Heart left ventricle (tissue), 16 donors: ENCODE data around the gene BAG3. TPM values are rescaled to one million over a fixed set of nuclear protein-coding genes. Genes with fewer than 3 reads are reported as not detected.

Source experiments
- ATAC-seq, 4 donors: fragments of 200-7000 bp; cut with Tn5 transposase; one replicate each; pipeline ENCODE4 v1.9.1; 2020 to 2022; ENCODE audit warnings: moderate library complexity in 4 of 4, mild to moderate bottlenecking in 3 of 4, moderate number of reproducible peaks in 1 of 4
- DNase-seq, 5 donors: peaks; one replicate each; pipeline ENCODE4 v3.0.0-alpha.2; 2020
- H3K27ac ChIP-seq, 12 donors: fragments of 200-600 bp; sonication (generic) in 4 of 12; one replicate each; pipeline versions ENCODE4 v1.5.0 to v1.8.0; 2016 to 2022; ENCODE audit warnings: mild to moderate bottlenecking in 2 of 12
- H3K27me3 ChIP-seq, 9 donors: fragments of 200-600 bp; sonication (generic) in 2 of 9; one replicate each; pipeline versions ENCODE4 v1.5.1 to v1.8.0; 2016 to 2022; ENCODE audit warnings: mild to moderate bottlenecking in 3 of 9
- H3K36me3 ChIP-seq, 9 donors: fragments of 200-600 bp; sonication (generic) in 2 of 9; one replicate each; pipeline versions ENCODE4 v1.5.0 to v1.8.0; 2018 to 2022; ENCODE audit warnings: mild to moderate bottlenecking in 2 of 9
- H3K4me1 ChIP-seq, 12 donors: fragments of 200-600 bp; sonication (generic) in 4 of 12; one replicate each; pipeline versions ENCODE4 v1.5.0 to v1.8.0; 2016 to 2022; ENCODE audit warnings: mild to moderate bottlenecking in 3 of 12
- H3K4me3 ChIP-seq, 12 donors: fragments of 200-600 bp; sonication (generic) in 4 of 12; one replicate each; pipeline versions ENCODE4 v1.5.0 to v1.8.0; 2017 to 2022; ENCODE audit warnings: mild to moderate bottlenecking in 9 of 12, moderate library complexity in 4 of 12
- H3K9me3 ChIP-seq, 12 donors: fragments of 200-600 bp; sonication (generic) in 4 of 12; one replicate each; pipeline versions ENCODE4 v1.5.0 to v1.8.0; 2016 to 2022; ENCODE audit warnings: mild to moderate bottlenecking in 1 of 12
- CTCF ChIP-seq, 12 donors: fragments of 200-600 bp; sonication (generic) in 4 of 12; IDR thresholded peaks; one replicate each; pipeline versions ENCODE4 v1.5.0 to v1.8.0; 2018 to 2022; ENCODE audit warnings: antibody characterized with exemption in 12 of 12, mild to moderate bottlenecking in 5 of 12
- POLR2A ChIP-seq, 2 donors: fragments of 450-650 bp; IDR thresholded peaks; one replicate each; pipeline ENCODE4 v1.6.1; 2017; ENCODE audit warnings: antibody characterized with exemption in 2 of 2, mild to moderate bottlenecking in 2 of 2, moderate library complexity in 2 of 2
- WGBS, 4 donors: extraction: QIAGEN DNeasy Blood & Tissue Kit in 2 of 4; methylation state at CpG; one replicate each; pipeline versions ENCODE4 v1.1.5 to v1.1.7; 2013 to 2018; 5-methylcytosine and 5-hydroxymethylcytosine counted together
- intact Hi-C, 10 donors: fragments of 100-400 bp; cut with DNase I; formaldehyde crosslinking; loops; one replicate each; pipeline versions ENCODE4 v1.11.1 to v1.14.2; 2022
- polyA plus RNA-seq, 2 donors: library from polyadenylated mRNA; stranded (reverse); fragments of 200-250 nt; gene quantifications; one replicate each; pipeline ENCODE4 v1.2.3, GENCODE V29; 2013
- total RNA-seq, 9 donors: library from RNA; depleted of rRNA in 2 of 9; stranded (reverse); fragments of >200 nt in 2 of 9; fragmentation: NEBNext Ultra II Directional in 3 of 9; extraction: Animal tissue kit (Norgen Biotek cat#: 25700) in 3 of 9; gene quantifications; one replicate each; pipeline versions ENCODE4 v1.1.0 to v1.2.4, GENCODE V29; 2016 to 2023
- donor health status: ischemic (EF 13 %, LVEDD 7.1; RV severe dilation, severe dysfunction).
- donor health status: healthy with polysubstance abuse.
- donor health status: DM: no; HTN: yes; CAD: no.
- donor health status: DM: no; HTN: no; CAD: no.
- donor health status: ischemic (EF 25% LVEDD 6.9; RV normal size, moderate dysfunction).
- donor health status: ischemic (EF 25% LVEDD 5.7; RV mildly dilated, moderate dysfunction).
- donor health status: healthy.
- donor health status: DM: yes; HTN: yes; CAD: no.
- donor health status: ischemic (EF 35%, LVEDD 5.7; RV mildly dilated, moderate dysfunction).
- donor health status: nonischemic (EF 11% LVEDD 7.7; RV severe dilation, severe dysfunction).
- donor health status: DM: yes; HTN: yes; CAD: no.
- donor health status: PGD.
- donor health status: ischemic (EF 29% LVEDD 5.4; RV normal size, mild dysfunction).
- donor health status: nonischemic (EF 23%, LVEDD 6.1; RV moderate dilation, normal function).

BAG3 gene
- total and polyA plus RNA-seq, 11 donors: 78.8 to 271 (median 141) TPM

DNA sequence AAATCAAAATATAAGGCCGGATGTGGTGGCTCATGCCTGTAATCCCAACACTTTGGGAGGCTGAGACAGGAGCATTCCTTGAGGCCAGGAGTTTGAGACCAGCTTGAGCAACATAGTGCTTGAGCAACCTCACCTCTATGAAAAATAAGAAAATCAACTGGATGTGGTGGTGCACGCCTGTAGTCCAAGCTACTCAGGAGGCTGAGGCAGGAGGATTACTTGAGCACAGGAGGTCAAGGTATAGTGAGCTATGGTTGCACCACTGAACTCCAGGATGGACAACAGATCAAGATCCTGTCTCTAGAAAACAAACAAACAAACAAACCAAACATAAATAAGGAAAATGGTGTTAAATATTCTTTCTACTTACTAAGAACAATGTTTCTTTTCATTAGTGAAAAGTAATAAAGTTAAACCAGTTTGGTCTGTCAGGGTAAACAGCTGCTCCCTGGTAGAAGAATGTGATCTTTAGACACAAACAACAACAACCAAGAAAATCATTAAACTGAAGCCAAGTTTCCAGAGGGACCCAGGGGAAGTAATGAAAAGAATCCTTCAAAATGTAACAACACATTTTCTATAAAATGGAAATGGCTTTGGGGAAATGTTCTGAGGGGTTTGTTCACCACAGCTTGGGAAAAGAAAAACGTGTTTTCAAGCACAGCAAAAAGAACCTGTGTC, 17.5 kb upstream of the BAG3 start:
- H3K36me3 ChIP-seq: no peaks in the 10 kb centered on the region
- H3K9me3 ChIP-seq: no peaks in the 10 kb centered on the region
- 78 to 84% (median 80%) methylated on average over 3 of the region's 3 CpGs for WGBS, 4 donors
- no peak for TF ChIP-seq CTCF (IDR thresholded peaks at IDR 0.05)
- TF ChIP-seq POLR2A (IDR thresholded peaks at IDR 0.05): no peak
- H3K4me3 ChIP-seq: no peak overlapping the region
- intact Hi-C loops: no loop called here
- DNase-seq (no peak), ATAC-seq (no peak)
- no peak overlapping the region for H3K27ac ChIP-seq
- H3K27me3 ChIP-seq: no peaks in the 10 kb centered on the region
- H3K4me1 ChIP-seq: no peaks in the 10 kb centered on the region

DNA sequence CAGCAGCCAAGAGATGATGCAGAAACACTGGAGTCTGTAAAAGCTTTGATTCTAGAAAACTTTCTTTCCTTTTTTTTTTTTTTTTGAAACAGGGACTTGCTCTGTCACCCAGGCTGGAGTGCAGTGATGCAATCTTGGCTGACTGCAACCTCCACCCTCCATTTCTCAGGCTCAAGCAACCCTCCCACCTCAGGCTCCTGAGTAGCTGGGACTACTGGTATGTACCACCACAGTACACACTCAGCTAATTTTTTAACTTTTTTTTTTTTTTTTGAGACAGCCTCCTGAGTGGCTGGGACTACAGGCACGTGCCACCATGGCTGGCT, 17.0 kb upstream of the BAG3 start:
- intact Hi-C loops: no loop called here
- no peaks in the 10 kb centered on the region for H3K36me3 ChIP-seq
- DNase-seq (no peak), ATAC-seq (peak in 2 of 4 donors; percentile 56 to 67)
- H3K4me3 ChIP-seq: no peak overlapping the region
- no peaks in the 10 kb centered on the region for H3K27me3 ChIP-seq
- no peak overlapping the region for H3K27ac ChIP-seq
- 58 to 80% (median 70%) methylated on average over 1 of the region's 1 CpG for WGBS, 4 donors
- no peaks in the 10 kb centered on the region for H3K4me1 ChIP-seq
- no peaks in the 10 kb centered on the region for H3K9me3 ChIP-seq
- TF ChIP-seq CTCF (IDR thresholded peaks at IDR 0.05) (no peak), POLR2A (IDR thresholded peaks at IDR 0.05) (no peak)

DNA sequence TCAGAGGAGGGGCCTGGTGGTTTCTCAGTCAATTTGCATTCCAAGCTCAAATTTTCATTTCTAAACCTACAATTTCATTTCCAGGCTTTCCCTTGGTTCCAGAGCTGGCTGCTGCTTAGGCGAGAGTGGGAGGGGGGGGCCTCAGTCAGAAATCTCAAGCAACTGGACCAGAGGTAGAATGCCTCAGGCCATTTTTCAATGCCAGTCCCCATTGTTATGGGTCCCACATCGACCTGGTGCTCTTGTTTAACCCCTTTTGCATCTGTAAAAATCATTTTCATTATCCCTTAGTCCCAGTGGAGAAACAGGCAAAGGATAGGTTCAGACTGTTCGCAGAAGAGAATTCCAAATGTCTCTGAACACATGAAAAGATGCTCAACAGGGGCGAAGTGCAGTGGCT, 13.5 kb upstream of the BAG3 start:
- H3K27ac ChIP-seq: no peak overlapping the region
- intact Hi-C loops: no loop called here
- ATAC-seq (no peak), DNase-seq (no peak)
- H3K9me3 ChIP-seq: no peaks in the 10 kb centered on the region
- no peaks in the 10 kb centered on the region for H3K4me1 ChIP-seq
- H3K27me3 ChIP-seq: no peaks in the 10 kb centered on the region
- 70 to 77% (median 74%) methylated on average over 4 of the region's 4 CpGs for WGBS, 4 donors
- TF ChIP-seq CTCF (IDR thresholded peaks at IDR 0.05) (no peak), POLR2A (IDR thresholded peaks at IDR 0.05) (no peak)
- H3K36me3 ChIP-seq: no peaks in the 10 kb centered on the region
- H3K4me3 ChIP-seq: no peak overlapping the region

- DNase-seq: no peak
- Histone ChIP-seq H3K9me3 (peaks cover 0 to 2% (median 0%) of the 10 kb centered on the region in 12 donors), H3K27me3 (no peaks in the 10 kb centered on the region), H3K36me3 (no peaks in the 10 kb centered on the region), H3K4me3 (no peak overlapping the region), H3K27ac (no peak overlapping the region), H3K4me1 (no peaks in the 10 kb centered on the region)
- 67 to 68% (median 67%) methylated on average over 7 of the region's 7 CpGs for WGBS, 4 donors
- intact Hi-C loops: no loop called here
- no peak for ATAC-seq
- TF ChIP-seq POLR2A (IDR thresholded peaks at IDR 0.05) (no peak), CTCF (IDR thresholded peaks at IDR 0.05) (no peak)
Measured at GRCh38 chr10:119638982-119639381, 12.2 kb upstream of the BAG3 start.
